Activated CD8-positive, alpha-beta memory T cell treated with anti-CD3 and anti-CD28 coated beads, Interleukin-2, amount 50 U/mL, for 48 hours (primary cell): Measurements from ENCODE around the gene BCL2A1.
A peak's percentile ranks its signal among the peaks of the same experiment; 100 is the strongest.
"Not testable (repeated sequence)": the region's sequence is repeated elsewhere in the genome, so short reads cannot be mapped to it uniquely, and the experiment has no call there.

Source experiments
- DNase-seq: peaks from one replicate; pipeline ENCODE4 v3.0.0-alpha.2; 2020

The BCL2A1 gene

DNA sequence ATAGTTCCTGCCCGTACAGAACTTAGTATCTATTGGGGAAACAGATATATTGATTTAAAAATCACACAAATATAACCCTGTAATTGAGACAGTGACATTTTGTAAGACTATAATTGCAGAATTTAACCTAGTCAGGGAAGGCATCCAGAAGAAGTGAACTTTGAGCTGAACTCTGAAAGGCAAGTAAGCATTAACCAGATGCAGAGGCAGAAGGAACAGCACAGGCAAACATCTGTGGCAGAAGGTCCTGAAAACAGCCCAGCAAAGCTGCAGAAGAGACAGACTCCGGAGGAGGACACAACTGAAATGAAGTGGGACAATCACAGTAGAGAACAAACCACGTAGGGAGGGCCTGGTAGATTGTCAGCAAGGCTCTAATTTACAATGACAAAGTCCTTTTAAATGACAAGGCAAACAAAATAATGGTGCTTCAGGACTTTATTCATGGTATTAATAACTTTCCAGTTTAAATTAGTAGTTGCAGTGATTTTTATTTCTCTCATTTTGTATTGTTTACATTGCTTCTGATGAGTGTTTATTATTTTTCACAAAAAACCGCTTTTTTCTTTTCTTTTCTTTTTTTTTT, 14.5 kb downstream of the BCL2A1 start:
- no peak for DNase-seq

DNA sequence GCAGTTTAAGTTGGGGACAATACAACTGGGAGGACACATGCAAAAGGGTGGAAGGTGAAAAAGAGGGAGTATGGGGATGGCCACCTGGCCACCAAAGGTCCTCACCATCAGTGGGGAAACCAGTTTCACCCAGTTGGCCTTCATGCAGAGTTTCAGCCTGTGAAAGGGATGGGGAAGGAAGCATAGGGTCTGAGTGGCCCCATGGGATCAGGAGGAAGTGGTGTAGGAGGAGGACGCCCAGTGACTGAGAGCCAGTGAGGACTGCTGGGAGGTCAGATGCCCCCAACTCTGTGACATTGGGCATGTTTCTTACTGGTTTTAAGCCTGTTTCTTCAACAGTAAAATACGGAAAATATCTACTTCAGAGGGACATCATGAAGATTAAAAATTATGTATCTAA, 16.3 kb downstream of the BCL2A1 start:
- no peak for DNase-seq

DNA sequence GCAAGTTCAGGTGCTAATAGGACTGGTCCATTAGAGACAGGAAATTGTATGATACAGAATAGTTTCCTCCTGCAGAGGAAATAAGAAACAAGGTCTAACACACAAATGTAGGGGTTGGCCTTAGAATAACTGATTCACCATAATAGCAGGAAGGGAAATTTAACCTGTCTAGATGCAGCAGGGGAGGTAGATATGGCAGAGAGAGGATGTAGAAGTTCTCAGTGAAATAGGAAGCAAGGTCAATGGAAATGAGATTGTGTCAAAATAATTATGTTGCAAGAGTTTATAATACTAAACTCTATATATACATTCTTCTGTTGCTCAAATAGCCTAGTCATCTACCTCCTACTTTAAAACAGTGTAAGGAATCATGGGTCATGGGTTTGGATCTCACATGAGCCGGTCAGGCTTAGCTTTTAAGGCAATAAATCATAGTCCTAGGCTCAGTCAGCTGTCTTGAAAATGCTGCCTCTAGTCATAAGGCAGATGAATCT, 17.0 kb downstream of the BCL2A1 start:
- no peak for DNase-seq

DNA sequence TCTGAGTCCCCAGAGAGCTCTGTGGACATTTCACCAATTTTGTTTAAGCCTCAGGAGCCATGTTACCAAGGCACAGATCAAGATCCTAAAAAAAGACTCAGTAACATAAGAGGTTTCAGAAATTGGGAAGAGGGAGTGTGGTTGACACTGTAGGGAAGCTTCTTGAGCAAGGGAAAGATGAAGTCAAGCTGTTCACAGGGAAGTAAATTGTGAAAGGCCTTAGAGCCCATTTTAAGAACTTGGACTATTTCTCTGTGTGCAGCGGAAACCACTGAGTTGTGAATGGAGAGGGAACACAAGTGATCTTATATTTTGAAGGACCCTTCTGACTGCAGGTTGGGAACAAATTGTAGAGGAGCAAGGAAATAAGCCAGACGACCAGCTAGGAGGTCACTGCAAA, 18.7 kb downstream of the BCL2A1 start:
- no peak for DNase-seq

DNA sequence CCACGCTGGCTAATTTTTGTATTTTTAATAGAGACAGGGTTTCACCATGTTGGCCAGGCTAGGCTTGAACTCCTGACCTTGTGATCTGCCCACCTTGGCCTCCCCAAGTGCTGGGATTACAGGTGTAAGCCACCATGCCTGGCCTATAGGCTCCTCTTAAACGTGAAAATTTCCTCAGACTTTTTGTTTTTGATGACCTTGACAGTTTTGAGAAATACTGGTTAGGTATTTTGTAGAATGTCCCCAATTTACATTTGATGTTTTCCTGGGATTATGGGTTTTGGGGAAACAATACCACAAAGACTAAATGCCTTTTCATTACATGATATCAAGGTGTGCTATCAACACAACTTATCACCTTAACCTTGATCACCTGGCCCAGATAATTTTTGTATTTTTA, 20.7 kb downstream of the BCL2A1 start:
- DNase-seq, result no peak

DNA sequence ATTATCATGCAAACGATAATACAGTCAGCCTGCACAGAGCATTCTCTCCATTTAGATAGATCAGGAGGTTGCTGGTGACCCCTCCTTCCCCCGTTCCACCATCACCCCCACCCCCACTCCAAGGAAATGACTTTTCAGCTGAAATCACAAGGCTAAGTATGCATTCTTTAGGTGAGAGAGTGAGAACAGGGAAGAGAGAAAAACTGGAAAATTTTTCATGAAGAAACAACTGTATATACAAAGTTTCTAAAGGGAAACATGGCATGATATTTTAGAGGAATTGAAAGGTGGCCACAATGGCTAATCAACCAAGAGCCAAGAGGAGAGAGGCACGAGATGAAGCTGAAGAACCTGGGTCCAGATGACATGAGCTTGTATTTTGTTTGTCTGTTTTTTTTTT, 22.2 kb downstream of the BCL2A1 start:
- no peak for DNase-seq

DNA sequence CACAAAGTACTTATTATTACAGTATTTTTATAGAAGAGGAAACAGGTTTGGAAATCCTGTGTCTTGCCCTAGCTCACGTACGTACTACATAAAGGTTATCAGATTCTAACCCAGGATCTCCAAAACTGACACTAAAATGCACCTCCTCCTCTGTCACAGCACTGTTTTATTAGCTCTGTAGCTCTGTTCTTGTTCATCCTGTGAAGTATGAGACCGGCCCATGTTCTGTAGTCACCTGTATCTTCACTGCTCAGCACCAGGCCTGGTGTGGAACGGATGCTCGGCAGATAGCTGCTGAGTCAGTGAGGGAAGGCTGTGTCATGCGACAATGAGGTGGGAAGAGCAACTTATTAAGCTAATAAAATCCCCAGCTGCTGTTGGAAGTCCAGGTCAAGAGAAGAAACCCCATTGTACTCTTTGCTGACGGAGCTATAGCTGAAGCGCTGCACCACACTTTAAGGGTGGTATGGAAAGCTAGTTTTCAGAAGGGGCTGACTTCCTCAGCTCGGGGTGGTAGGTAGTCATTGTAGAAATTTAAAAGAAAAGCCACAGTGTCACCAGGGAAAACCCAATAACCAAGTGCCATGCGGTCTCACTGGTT, 22.8 kb downstream of the BCL2A1 start:
- DNase-seq, result no peak

DNA sequence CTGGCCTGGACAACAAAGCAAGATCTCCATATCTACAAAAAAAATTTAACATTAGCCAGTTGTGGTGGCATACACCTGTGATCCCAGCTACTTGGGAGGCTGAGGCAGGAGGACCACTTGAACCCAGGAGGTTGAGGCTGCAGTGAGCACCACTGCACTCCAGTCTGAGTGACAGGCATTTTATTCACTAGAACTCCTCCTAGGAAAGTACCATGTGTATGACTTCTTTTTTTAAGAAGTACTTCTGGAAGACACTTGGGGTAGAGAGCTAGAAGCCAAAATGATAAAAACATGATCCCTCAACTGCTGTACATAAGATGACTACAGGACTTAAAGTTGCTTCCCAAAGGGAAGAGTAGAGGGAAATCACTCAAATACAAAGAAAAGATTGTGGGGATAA, 24.0 kb downstream of the BCL2A1 start:
- no peak for DNase-seq

DNA sequence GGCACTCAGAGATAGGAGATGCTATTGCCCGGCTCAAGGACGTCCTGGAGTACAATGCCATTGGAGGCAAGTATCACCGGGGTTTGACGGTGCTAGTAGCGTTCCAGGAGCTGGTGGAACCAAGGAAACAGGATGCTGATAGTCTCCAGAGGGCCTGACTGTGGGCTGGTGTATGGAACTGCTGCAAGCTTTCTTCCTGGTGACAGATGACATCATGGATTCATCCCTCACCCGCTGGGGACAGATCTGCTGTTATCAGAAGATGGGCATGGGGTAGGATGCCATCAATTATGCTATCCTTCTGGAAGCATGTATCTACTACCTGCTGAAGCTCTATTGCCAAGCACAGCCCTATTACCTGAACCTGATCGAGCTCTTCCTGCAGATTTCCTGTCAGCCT, 26.4 kb downstream of the BCL2A1 start:
- DNase-seq, result no peak

DNA sequence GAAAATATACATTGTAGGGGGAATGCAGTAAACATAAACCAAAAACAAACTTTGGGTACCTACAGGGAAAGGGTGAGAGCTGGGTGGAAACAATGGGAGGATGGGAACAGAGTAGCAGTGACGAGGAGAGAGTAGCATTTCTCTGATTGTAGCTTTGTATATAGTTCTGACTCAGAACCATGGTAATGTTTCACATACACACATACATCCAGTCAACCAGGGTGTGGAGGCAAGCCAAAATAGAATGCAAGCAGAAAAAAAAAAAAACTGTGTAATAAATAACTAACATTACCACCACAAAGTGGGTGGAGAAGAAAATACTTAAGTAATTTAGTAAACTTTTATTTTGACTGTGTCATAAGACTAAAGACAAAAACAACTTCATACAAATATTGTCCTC, 27.2 kb downstream of the BCL2A1 start:
- DNase-seq, result no peak

DNA sequence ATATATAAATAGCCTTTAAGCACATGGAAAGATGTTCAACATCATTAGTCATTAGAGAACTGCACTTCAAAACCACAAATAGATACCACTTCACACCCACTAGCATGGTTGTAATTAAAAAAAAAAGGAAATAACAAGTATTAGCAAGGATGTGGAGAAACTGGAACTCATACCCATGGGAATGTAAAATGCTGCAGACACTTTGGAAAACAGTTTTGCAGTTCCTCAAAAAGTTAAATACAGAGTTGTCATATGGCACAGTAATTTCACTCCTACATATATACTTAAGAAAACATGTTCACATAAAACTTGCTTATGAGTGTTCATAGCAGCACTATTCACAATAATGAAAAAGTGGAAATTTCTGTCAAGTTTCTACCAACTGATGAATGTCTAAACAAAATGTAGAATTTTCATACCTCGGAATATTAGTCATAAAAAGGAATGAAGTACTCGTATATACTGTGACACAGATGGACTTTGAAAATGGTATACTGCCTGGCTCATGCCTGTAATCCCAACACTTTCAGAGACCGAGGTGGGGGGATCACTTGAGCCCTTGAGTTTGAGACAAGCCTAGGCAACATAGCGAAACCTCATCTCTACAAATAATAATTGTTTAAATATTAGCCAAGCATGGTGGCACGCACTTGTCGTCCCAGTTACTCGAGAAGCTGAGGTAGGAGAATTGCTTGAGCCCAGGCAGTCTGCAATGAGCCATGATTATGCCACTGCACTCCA, 28.1 kb downstream of the BCL2A1 start:
- no peak for DNase-seq

DNA sequence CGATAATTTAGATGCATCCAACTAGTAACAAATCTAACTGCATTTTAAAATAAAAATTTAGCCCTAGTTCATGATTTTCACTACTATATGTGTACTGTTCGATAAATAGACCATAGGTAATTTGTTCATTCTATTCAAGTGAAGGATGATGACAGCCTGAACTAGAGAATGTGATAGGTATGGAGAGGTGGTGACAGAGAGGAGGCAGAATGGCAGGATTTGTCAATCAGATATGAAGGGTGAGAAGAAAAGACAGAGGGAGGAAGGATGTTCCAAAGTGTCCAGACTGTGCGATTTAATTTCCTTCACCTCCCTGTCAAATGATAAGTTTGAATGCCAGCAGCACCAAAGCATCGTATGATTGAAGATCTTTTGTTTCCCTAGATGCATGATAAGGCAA, 31.6 kb downstream of the BCL2A1 start:
- no peak for DNase-seq

DNA sequence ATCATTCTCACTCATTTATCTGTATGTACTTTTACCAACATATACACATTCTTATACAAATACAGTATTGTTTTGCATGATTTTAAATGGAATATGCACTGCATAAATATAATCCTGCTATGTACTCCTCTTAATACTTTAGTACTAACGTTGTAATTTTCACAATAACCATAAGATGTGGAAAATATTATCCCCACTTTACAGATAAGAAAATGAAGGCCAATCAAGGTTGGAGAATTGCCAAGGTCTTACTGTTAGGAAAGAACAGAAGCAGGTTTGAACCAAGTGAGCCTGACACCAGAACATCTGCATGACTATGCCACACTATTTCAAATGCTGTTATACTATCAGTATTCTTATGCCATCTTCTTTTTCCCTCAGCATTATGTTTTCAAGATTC, 32.9 kb downstream of the BCL2A1 start:
- no peak for DNase-seq

DNA sequence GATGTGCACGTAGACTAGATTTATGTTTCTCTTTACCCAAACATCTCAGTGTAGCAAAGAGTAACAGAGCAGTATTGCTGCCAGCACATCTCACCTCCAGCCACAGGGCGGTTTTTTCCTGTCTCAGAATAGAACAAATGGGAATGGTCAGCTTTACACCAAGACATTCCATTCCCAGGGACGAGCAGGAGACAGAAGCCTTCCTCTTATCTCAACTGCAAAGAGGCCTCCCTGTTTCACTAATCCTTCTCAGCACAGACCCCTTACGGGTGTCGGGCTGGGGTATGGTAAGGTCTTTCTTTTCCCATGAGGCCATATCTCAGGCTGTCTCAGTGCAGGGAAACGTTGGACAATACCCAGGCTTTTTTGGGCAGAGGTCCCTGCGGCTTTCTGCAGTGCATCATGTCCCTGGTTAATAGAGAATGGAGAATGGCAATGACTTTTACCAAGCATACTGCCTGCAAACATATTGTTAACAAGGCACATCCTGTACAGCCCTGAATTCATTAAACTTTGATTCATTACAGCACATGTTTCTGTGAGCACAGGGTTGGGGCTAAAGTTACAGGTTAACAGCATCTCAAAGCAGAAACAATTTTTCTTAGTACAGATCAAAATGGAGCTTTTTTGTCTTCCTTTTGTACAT, 35.3 kb downstream of the BCL2A1 start:
- DNase-seq, result not testable (repeated sequence)

DNA sequence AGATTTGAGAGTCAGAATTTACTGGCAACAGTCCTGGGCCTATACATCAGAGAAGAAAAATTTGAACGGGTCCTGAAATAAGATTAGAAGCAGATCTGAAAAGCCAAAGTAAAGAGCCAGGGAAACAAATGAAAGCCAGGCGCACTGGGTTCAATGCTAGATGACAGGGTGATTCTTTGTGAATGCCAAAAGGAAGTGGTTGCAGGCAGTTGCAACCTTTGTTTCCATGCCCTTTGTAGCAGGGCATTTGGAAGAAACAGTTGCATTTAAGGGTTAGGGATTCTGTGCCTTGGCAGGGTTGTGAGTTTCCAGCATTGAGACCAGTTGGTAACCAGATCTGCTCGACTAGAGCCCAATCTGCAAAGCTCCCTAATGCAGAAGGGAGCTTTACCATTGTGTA, 37.8 kb downstream of the BCL2A1 start:
- DNase-seq, result no peak

DNA sequence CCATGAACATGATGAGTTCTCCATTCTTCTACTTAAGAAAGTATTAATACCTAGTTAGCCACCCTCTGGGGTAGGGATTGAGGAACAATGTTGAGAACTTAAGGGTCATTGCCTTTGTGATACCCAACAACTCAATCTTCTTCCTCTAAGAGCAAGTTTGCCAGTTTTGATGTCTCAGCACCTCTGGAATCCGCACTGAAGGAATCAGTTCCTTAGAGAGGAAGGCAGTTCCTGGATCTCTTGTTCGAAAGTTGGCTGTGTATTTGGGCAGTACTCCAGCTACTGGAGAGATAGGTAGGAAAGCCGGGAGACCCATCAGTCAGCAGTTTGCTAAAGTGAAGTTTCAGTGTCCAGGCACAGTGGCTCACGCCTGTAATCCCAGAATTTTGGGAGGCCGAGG, 38.5 kb downstream of the BCL2A1 start:
- no peak for DNase-seq

DNA sequence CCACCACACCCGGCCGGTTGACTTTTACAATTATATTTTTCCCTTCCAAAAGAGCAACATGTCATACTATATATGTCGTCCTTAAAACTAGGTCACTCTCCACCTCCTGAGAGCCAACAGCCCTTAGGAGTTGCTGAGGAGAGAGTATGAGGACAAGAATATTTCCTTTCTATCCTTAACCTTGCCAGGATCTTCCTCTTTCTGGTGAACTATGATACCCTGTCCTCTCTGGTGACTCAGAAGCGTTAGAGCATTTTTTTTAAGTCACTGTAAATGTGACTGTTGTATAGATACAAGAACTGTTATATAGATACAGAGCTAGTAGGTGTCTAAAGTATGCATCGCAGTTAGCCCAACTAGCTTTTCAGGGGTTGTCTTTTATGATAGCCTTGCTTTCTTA, 40.5 kb downstream of the BCL2A1 start:
- no peak for DNase-seq

DNA sequence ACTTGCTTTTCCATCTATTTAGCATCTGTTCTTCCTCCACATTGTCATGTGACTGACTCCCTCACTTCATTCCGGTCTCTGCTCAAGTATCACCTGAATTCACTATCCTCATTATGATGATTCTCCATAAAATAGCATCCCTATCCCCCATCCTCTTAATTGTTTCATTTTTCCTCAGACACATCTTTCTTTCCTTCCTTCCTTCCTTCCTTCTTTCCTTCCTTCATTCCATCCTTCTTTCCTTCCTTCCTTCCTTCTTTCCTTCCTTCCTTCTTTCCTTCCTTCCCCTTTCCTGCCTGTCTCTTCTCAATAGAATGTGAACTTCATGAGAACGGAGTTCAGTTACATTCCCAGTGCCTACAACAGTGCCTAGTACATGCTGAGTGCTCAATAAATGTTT, 41.6 kb downstream of the BCL2A1 start:
- DNase-seq, result no peak

DNA sequence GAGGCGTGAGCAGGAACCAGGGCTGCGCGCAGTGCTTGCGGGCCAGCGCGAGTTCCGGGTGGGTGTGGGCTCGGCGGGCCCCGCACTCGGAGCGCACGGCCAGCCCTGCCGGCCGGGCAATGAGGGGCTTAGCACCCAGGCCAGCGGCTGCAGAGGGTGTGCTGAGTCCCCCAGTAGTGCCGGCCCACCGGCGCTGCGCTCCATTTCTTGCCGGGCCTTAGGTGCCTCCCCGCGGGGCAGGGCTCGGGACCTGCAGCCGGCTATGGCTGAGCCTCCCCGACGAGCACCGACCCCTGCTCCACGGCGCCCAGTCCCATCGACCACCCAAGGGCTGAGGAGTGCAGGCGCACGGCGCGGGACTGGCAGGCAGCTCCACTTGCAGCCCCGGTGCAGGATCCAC, 44.9 kb downstream of the BCL2A1 start:
- DNase-seq, result not testable (repeated sequence)

DNA sequence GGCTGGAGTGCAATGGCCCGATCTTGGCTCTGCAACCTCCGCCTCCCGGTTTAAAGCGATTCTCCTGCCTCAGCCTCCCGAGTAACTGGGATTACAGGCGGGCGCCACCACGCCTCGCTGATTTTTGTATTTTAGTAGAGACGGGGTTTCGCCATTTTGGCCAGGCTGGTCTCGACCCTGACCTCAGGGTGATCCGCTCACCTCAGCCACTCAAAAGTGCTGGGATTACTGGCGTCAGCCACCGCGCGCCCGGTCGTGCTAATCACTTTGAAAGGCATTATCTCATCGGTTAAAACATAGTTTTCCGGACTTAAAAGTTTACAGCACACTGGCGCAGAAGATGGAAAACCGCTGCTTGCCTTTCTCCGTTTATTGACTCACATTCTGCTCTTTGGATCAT, 46.6 kb downstream of the BCL2A1 start:
- DNase-seq, result no peak

DNA sequence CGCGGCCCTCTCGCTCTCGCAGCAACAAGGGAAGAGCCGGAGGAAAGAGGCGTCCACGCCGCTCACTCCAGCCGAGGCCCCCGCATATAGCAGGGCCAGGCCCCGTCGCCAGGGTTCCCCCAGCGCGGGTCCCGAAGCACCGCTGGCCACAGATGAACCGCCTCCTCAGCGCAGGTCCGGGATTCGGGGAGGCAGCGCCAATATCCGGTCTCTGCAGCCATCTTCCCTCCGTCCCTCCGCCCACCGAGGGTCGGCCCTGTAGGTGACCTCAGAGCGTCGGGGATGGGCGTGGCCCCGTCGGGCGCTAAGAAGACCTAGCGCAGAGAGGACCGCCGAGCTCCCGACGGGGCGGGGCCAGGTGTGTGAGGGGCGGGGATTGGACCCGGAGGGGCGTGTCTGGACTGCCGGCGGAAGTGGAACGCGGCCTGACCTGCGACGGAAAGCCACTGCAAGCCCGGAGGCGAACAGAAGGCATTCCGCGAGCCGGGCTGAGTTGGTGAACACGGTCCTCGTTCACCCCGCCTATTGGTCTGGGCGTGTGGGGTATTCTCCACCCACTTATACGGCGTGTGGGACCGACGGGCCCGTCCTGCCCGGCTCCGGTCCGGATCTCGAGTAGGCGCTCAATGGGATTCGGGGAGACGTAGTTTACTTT, 47.4 kb downstream of the BCL2A1 start:
- DNase-seq, result peak; percentile 99

DNA sequence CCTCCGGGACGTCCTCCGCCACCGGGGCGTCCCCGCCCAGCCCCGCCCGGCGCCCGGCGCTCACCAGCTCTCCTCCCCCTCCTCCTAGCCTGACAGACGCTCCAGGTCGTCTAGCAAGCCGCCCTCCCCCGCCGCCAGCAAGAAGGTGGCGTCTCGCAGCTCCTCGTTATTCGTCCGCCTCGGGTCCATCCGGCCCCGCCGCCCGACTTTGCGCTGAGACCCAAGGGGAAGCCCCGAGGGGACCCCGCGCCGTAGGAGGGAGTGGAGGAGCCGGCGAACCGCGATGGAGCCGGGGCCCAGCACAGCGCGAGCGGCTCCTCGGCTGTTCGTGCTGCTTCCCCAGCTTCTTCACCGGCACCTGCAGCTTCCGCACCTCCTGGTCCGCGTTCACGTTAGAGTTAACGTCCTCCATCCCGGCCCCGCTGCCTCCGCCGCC, 47.9 kb downstream of the BCL2A1 start:
- DNase-seq, result peak; percentile 85

DNA sequence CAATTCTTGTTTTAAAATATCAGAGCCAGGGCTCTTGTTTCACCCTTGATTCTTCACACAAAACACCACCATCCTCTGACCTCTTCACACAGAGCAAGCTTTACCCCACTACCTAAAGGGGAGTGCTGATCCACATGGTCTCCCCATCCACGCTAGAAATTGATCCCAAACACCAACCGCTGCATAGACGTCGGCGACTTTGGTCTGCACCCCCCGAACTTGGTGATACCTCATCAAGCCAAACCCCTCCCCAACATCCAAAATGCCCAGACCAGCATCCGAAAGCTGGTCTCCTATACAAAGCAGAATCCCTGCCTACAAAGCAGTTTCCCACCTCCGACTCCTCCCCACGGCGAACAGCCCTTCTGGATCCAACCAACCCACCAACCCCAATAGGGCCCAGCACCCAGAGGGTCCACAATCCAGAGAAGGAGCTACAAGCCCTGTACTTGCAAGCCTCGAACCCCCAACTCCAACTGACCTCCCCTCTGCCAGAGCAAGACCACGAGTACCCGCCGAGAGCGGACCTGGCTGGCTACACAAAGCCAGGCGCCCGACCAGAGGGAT, 48.4 kb downstream of the BCL2A1 start:
- DNase-seq, result no peak
